Mucosa of descending colon (tissue), 3 donors: ENCODE results near the gene TUBB6. TPM values are rescaled to one million over a fixed set of nuclear protein-coding genes. Genes with fewer than 3 reads are reported as not detected.
A peak's percentile ranks its signal among the peaks of the same experiment; 100 is the strongest.

Experiments used
- ATAC-seq: fragments of 200-7000 bp; cut with Tn5 transposase; one replicate; pipeline ENCODE4 v1.9.1; 2020; ENCODE audit warnings: mild to moderate bottlenecking, moderate library complexity
- DNase-seq, 3 donors: peaks; one replicate each; pipeline ENCODE4 v3.0.0-alpha.2; 2020
- H3K36me3 ChIP-seq: fragments of 200-600 bp; one replicate; pipeline ENCODE4 v1.8.0; 2021; ENCODE audit warnings: low read depth, mild to moderate bottlenecking
- H3K4me1 ChIP-seq: fragments of 200-600 bp; one replicate; pipeline ENCODE4 v1.8.0; 2021; ENCODE audit warnings: low read depth, mild to moderate bottlenecking
- H3K4me3 ChIP-seq: fragments of 200-600 bp; one replicate; pipeline ENCODE4 v1.8.0; 2021; ENCODE audit warnings: mild to moderate bottlenecking
- H3K9me3 ChIP-seq: fragments of 200-600 bp; one replicate; pipeline ENCODE4 v1.8.0; 2021; ENCODE audit warnings: mild to moderate bottlenecking
- intact Hi-C, 2 donors: fragments of 100-400 bp; cut with DNase I in 1 of 2; cut with micrococcal nuclease in 1 of 2; formaldehyde crosslinking; loops; one replicate each; pipeline versions ENCODE4 v1.11.0 to v1.11.1; 2022; cut with DNase I, micrococcal nuclease
- total RNA-seq, 3 donors: library from RNA; stranded (reverse); fragmentation: NEBNext Ultra II Directional in 2 of 3; extraction: Animal tissue kit (Norgen Biotek cat#: 25700) in 2 of 3; gene quantifications; one replicate each; pipeline versions ENCODE4 v1.2.1 to v1.2.4, GENCODE V29; 2021 to 2023
- TF ChIP-seq, protein P1 (sequence below): fragments of 200-600 bp; IDR thresholded peaks from one replicate; pipeline ENCODE4 v1.8.0; 2022; ENCODE audit warnings: antibody characterized with exemption, mild to moderate bottlenecking
- donor health status: DM: no; HTN: no; CAD: no; lungs with moderate emphysema.
- donor health status: DM: no; HTN: no; CAD: no.
- donor health status: DM: no; HTN: yes; CAD: no.

Gene TUBB6
- total RNA-seq, 3 donors from 2014 or later: 9.2 to 116 (median 32.9) TPM

DNA sequence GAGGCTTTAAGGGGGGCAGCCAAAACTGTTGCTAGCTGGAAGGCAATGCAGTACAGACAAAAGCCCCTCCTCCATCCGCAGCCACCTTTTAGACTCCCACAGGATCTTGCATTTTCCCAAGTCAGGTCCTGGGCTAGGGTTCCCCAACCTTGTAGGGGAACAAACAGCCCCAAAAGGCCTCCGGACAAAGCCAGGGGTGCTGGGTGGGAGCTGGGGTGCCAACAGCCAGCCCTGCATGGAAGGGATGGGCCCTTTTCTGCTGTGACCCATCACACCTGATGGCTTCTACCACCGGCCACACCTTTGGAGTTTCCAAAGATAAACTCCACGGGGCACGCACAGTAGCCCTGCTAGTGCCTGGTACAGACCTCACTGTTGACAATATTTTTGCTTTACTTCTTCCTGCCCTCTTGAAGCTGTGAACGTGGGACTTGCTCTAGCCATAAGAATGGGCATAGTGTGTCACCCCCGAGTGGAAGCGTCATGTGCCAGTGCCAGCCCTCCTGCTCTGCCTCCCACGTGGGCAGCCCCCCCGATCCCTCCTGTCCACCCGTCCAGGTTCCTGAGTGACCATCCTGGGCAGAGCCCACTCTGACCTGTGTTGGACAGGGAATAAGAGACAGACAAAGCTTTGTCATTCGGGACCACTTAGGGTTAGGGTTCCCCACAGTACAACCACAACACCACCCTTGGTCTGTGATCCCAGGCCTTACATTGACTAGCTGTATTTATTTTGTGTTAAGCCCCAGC is 18.8 kb downstream of the TUBB6 start:
- H3K4me3 ChIP-seq: no peak overlapping the region
- DNase-seq (no peak), ATAC-seq (no peak)
- intact Hi-C loops: no loop called here
- H3K36me3 ChIP-seq: peaks cover 13% of the 10 kb centered on the region
- TF ChIP-seq, protein P1, sequence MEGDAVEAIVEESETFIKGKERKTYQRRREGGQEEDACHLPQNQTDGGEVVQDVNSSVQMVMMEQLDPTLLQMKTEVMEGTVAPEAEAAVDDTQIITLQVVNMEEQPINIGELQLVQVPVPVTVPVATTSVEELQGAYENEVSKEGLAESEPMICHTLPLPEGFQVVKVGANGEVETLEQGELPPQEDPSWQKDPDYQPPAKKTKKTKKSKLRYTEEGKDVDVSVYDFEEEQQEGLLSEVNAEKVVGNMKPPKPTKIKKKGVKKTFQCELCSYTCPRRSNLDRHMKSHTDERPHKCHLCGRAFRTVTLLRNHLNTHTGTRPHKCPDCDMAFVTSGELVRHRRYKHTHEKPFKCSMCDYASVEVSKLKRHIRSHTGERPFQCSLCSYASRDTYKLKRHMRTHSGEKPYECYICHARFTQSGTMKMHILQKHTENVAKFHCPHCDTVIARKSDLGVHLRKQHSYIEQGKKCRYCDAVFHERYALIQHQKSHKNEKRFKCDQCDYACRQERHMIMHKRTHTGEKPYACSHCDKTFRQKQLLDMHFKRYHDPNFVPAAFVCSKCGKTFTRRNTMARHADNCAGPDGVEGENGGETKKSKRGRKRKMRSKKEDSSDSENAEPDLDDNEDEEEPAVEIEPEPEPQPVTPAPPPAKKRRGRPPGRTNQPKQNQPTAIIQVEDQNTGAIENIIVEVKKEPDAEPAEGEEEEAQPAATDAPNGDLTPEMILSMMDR: no peak
- H3K4me1 ChIP-seq: no peaks in the 10 kb centered on the region
- H3K9me3 ChIP-seq: no peaks in the 10 kb centered on the region

DNA sequence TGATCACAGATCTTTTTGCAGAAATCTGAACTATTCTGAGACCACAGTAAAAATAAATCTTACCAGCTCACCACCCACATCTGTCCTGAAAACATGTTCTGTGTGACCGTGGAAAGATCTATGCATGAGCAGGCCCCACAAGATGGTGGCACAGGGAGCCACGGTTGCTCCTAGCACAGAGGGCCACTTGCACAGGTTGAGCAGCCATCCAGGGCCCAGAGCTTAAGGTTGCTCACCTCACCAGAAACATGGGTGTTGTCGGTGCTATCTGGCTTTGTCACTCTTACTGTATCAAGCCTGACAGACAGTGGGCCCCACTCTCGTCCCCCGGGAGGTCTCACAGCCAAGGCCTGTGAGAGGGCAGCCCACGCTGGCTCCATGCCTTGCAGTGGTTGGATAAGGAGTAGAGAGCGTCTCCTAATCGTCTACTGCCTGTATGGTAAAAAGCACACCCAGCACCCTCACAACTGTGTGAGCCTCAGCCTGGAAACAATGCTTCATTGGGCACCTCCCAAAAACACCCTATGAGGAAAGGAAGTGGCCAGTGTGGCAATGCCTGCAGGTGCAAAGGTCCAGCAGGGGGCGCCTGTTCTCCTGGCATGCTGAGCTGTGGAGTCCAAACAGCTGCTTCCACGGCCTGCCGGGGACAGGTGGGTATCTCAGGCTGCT is 19.6 kb downstream of the TUBB6 start:
- peak; percentile 92 for ATAC-seq
- DNase-seq: peak; percentile 81 to 91 (median 84)
- Histone ChIP-seq H3K4me1 (no peaks in the 10 kb centered on the region), H3K36me3 (peaks cover 13% of the 10 kb centered on the region), H3K9me3 (no peaks in the 10 kb centered on the region), H3K4me3 (no peak overlapping the region)
- TF ChIP-seq, protein P1: peak; percentile 77
- intact Hi-C loops: no loop called here

DNA sequence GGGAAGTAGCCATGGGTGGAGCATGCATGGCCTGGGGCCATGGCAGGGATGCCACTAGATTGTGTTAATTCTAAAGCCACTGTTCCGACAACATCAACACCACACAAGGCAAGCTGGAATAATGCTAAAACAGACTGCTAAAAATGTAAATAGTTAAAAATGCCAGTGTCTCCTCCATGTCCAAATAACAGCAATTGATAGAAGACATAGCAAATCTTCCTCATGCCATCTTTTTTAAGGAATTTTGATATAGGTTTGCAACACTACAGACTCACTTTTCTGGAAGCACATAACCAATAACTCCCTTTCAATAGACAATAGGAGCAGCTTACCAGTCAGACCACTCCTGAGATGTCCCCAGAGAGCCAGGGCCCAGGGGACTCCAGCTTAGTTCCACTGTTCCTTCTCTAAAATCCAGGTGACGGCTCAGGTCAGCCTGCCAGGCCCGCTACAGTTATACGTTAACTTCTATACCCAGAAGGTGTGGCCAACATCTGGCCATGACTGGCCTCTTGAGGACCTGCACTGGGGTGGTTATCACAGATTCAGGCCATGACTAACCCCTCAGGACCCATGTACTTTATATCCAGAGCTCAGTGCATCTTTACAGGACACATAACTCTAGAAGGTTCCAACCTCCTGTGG is 20.3 kb downstream of the TUBB6 start:
- no peak for DNase-seq
- Histone ChIP-seq H3K36me3 (peaks cover 13% of the 10 kb centered on the region), H3K9me3 (no peaks in the 10 kb centered on the region), H3K4me1 (no peaks in the 10 kb centered on the region), H3K4me3 (no peak overlapping the region)
- no peak for ATAC-seq
- TF ChIP-seq, protein P1: no peak
- intact Hi-C loops: no loop called here

DNA sequence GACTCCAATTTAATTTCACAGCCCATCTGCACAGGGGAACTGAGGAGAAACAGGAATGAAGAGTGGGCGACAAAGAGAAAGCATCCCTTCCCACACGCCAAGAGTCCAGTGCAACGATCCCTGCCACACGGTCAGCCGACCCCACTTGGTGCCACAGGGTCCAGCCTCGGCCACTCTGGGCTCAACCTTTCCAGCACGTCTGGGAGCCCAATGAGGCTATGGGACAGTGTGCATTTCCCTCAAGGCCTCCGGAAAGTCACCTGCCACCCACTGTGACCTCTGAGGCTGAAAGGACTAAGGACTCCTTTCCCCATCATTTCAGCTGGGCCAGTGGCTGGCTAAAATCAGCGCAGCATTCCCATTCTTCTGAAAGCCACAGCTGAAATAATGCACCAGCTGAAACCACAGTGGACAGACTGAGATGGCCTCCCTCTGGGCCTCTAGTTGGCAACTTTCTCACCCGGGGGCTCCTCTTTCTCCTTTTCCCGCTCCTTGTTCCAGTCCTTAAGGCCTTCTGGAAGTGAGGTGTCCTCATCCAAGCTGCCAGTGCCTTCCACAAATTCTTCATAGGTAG is 21.2 kb downstream of the TUBB6 start:
- no peak overlapping the region for H3K4me3 ChIP-seq
- H3K9me3 ChIP-seq: no peaks in the 10 kb centered on the region
- TF ChIP-seq, protein P1: no peak
- no peaks in the 10 kb centered on the region for H3K4me1 ChIP-seq
- no peak for DNase-seq
- peaks cover 13% of the 10 kb centered on the region for H3K36me3 ChIP-seq
- intact Hi-C loops: no loop called here
- ATAC-seq: no peak

DNA sequence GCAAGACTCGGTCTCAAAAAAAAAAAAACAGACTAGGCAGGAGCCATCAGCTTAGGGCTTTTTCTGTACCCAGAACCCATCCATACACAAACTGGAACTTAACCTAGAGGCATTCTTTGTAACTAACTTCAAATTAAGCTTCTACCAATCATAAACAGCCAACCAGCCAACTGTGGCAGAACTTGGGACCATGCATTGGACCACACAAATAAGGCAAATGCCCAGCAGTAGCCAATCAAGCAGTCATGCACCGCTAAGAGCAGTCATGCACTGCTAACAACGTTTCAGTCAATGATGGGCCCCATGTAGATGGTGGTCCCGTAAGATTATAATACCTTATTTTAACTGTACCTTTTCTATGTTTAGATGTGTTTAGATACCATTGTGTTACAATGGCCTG is 22.7 kb downstream of the TUBB6 start:
- DNase-seq (no peak), ATAC-seq (no peak)
- intact Hi-C loops: no loop called here
- no peak overlapping the region for H3K4me3 ChIP-seq
- H3K9me3 ChIP-seq: no peaks in the 10 kb centered on the region
- peaks cover 2% of the 10 kb centered on the region for H3K36me3 ChIP-seq
- H3K4me1 ChIP-seq: no peaks in the 10 kb centered on the region
- TF ChIP-seq, protein P1: no peak
